ENCODE measurements around the gene ADAMTSL2. TPM values are rescaled to one million over a fixed set of nuclear protein-coding genes. Genes with fewer than 3 reads are reported as not detected.

ADAMTSL2 gene
- total RNA-seq, 2 experiments from 2014 or later: 0.11 to 0.25 TPM

DNA sequence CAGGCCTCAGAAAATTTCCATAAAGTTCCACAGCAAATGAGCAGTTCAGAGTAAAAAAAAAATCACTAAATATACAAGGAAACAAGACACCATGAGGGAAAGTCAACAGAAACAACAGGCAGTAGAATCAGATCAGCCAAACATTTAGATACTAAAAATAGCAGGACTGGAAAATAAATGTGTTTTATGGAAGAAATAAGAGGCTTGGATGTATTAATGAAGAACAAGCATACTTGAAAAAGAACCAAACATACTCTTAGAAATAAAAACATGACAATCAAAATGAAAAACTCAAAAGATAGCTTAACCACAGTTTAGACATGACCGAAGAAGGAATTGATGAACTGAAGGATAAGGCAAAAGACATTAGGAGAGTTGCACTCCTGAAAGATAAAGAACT is 32.4 kb upstream of the ADAMTSL2 start:
- ChIA-PET POLR2A (no interaction called here), CTCF (no interaction called here)
- H3K27me3 Mint-ChIP-seq: no peaks in the 10 kb centered on the region
- H3K4me1 Mint-ChIP-seq (ENCODE audit: low read depth): no peaks in the 10 kb centered on the region
- H3K27ac Mint-ChIP-seq: no peak overlapping the region
- peaks cover 12% of the 10 kb centered on the region for H3K9me3 Mint-ChIP-seq
- no peaks in the 10 kb centered on the region for H3K36me3 Mint-ChIP-seq (ENCODE audit: low read depth)
- H3K4me3 Mint-ChIP-seq: no peak overlapping the region
- no peak for ATAC-seq
- no peak for DNase-seq
- TF ChIP-seq, protein P1, sequence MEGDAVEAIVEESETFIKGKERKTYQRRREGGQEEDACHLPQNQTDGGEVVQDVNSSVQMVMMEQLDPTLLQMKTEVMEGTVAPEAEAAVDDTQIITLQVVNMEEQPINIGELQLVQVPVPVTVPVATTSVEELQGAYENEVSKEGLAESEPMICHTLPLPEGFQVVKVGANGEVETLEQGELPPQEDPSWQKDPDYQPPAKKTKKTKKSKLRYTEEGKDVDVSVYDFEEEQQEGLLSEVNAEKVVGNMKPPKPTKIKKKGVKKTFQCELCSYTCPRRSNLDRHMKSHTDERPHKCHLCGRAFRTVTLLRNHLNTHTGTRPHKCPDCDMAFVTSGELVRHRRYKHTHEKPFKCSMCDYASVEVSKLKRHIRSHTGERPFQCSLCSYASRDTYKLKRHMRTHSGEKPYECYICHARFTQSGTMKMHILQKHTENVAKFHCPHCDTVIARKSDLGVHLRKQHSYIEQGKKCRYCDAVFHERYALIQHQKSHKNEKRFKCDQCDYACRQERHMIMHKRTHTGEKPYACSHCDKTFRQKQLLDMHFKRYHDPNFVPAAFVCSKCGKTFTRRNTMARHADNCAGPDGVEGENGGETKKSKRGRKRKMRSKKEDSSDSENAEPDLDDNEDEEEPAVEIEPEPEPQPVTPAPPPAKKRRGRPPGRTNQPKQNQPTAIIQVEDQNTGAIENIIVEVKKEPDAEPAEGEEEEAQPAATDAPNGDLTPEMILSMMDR (IDR thresholded peaks at IDR 0.05): no peak
- intact Hi-C loops (cut with micrococcal nuclease): no loop called here

DNA sequence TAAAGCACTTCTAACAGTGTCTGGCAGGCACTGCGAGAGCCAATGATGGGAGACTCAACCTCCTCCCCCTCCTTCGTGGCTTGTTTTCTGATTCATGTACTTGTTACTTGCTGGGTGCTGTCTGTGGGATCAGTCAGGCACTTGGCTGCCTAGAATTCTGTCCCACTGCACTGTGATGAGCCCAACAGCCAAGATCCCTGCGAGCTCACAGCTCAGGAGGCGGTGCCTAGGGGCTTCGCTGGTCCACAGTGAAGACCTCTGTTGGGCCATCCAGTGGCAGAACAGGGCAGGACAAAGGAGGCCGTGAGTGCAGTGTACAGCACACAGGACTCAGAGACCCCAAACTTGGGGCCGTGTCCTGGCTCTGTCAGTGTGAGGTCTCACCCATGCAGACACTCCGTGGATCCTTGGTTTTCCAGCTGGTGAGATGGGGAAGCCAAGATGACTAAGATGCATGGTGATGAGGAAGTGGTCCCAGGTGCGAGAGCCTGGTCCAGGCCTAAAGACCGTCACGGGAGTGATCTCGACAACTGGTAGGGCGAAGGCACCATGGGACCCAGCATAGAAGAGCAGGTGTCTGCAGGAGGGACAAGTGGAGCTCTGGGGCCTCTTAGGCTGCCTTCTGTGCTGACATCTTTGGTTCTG is 29.2 kb upstream of the ADAMTSL2 start:
- DNase-seq (no peak), ATAC-seq (no peak)
- Mint-ChIP-seq H3K27me3 (no peaks in the 10 kb centered on the region), H3K9me3 (peaks cover 12% of the 10 kb centered on the region), H3K27ac (no peak overlapping the region), H3K4me3 (no peak overlapping the region), H3K4me1 (ENCODE audit: low read depth) (peaks cover 21% of the 10 kb centered on the region), H3K36me3 (ENCODE audit: low read depth) (no peaks in the 10 kb centered on the region)
- CTCF ChIA-PET: interaction anchor here (0.8 to 1.1 kb wide), 2 partner anchors 267 to 326 kb away, joined by 3 read pairs; no protein-coding TSS in a partner anchor
- TF ChIP-seq, protein P1 (IDR thresholded peaks at IDR 0.05): no peak
- intact Hi-C loops (cut with micrococcal nuclease): no loop called here
- POLR2A ChIA-PET: no interaction called here

DNA sequence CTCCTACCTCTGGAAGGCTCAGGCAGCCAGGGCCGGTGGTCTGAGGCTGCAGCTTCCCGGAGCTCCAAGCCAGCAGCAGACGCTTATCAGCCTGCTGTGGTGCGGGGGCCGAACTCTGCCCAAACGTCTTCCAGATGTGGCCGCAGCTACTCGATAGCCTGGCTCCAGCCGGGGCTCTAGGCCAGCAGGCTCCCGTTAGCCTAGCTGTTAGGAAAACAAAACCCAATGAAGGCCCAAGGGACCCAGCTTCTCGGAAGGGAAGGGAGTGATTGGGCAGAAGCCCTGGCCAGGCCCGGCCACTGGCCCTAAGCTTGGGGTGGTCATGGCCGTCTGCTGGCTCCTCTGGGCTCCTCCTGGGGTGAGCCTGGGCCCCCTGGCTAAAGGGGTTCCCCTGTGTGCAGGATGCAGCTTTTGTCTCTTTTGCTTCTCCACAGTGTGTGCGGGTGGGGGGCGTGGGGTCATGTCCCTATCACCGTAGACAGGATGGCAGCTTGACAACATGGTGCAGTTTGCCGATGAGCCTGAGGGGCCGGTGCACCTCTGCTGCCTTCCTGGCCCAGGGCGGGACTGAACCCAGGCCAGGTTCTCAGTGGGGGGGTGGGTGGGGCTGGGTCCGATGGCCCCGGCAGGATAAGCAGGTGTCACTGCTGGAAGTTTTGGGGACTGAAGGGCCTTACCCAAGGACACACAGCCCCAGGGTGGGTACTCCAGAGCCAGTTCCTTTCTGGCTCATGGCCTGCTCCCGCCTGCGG is 28.4 kb upstream of the ADAMTSL2 start:
- TF ChIP-seq, protein P1 (IDR thresholded peaks at IDR 0.05): no peak
- Mint-ChIP-seq H3K4me1 (ENCODE audit: low read depth) (peaks cover 23% of the 10 kb centered on the region), H3K36me3 (ENCODE audit: low read depth) (no peaks in the 10 kb centered on the region), H3K27ac (no peak overlapping the region), H3K4me3 (no peak overlapping the region), H3K9me3 (peaks cover 12% of the 10 kb centered on the region), H3K27me3 (no peaks in the 10 kb centered on the region)
- CTCF ChIA-PET: interaction anchor here (0.8 to 1.1 kb wide), 2 partner anchors 267 to 326 kb away, joined by 3 read pairs; no protein-coding TSS in a partner anchor
- intact Hi-C loops (cut with micrococcal nuclease): no loop called here
- DNase-seq (no peak), ATAC-seq (no peak)
- POLR2A ChIA-PET: no interaction called here

DNA sequence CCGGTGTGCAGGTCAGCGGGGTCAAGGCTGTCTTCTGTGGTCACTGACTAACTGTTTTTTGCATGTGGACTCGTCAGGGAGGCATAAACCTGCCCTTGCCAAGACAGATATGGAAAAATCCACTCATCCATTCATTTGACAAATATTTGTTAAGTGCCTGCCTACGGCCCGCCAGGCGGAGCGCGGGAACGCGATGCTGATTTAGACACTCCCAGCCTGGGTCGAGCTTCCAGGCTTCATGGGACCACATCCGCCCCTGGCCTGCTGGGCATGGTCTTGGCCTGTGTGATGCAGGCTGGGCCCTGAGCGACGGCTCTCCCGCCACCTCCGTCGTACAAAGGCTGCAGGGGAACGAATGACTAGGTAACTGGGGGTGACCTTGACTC is 27.9 kb upstream of the ADAMTSL2 start:
- intact Hi-C loops (cut with micrococcal nuclease): no loop called here
- Mint-ChIP-seq H3K4me3 (no peak overlapping the region), H3K4me1 (ENCODE audit: low read depth) (peaks cover 23% of the 10 kb centered on the region), H3K36me3 (ENCODE audit: low read depth) (no peaks in the 10 kb centered on the region), H3K27me3 (no peaks in the 10 kb centered on the region), H3K27ac (no peak overlapping the region), H3K9me3 (peaks cover 9% of the 10 kb centered on the region)
- ATAC-seq (no peak), DNase-seq (no peak)
- ChIA-PET POLR2A (interaction anchor here (1.0 kb wide), 1 partner anchor 30 kb away, joined by 3 read pairs; no protein-coding TSS in a partner anchor), CTCF (no interaction called here)
- TF ChIP-seq, protein P1 (IDR thresholded peaks at IDR 0.05): no peak

Measured in activated CD8-positive, alpha-beta T cell treated with anti-CD3 and anti-CD28 coated beads for 36 hours (primary cell).